ENCODE measurements around the gene LARP6. TPM values are rescaled to one million over a fixed set of nuclear protein-coding genes. Genes with fewer than 3 reads are reported as not detected.

Gene LARP6
- total RNA-seq, 2 experiments from 2014 or later = not detected

DNA sequence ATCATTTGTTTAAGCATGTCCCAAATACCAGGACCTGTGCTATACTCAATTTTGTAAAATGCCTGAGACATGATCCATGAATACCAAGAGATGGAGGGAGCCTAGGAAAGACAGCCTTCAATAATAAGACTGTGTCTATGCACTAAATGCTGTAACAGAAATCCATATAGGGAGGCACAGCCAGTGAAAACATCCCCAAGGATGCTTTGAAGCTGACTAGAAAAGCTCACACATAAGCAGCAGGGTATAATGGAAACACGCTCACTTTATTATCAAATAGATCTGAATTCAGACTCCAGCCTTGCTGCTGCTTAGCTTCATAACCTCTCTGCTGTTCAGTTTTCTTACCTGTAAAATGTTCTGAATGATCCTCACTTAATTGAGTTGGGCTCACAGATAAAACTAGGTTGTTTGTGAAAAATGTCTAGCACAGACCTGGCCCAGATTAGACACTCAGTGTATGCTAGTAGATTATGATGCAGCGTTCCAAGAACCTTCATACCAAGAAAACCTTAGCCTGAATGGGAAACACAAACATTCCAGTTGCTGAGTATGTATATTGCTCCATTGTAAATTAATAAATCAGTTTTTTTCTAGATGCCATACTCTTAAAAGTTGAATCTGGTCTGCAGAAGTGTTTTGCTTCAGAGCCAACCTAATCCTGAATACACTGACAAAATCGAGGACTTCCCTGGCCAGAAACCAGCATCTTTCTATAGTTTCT lies 3.8 kb upstream of the LARP6 start:
- Histone ChIP-seq H3K4me2 (ENCODE audit: low read length) (no peak overlapping the region), H3K9me3 (ENCODE audit: low read length) (no peaks in the 10 kb centered on the region), H3K79me2 (ENCODE audit: insufficient read depth, low read depth, low read length) (no peaks in the 10 kb centered on the region), H3K36me3 (ENCODE audit: insufficient read depth, low read length) (no peaks in the 10 kb centered on the region), H2AFZ (ENCODE audit: low read length) (no peak overlapping the region), H3K4me1 (ENCODE audit: insufficient read depth, low read length, poor library complexity, severe bottlenecking) (no peaks in the 10 kb centered on the region), H3K4me3 (ENCODE audit: low read depth, low read length, poor library complexity, severe bottlenecking) (no peak overlapping the region), H3K27ac (ENCODE audit: low read depth, low read length, poor library complexity, severe bottlenecking) (no peak overlapping the region), H4K20me1 (ENCODE audit: insufficient read depth, low read length) (no peaks in the 10 kb centered on the region), H3K9me2 (ENCODE audit: insufficient read depth, low read length) (no peaks in the 10 kb centered on the region)
- TF ChIP-seq CTCF (conservative IDR thresholded peaks at IDR 0.05; ENCODE audit: low read length) (no peak), EZH2phosphoT487 (IDR thresholded peaks at IDR 0.05; ENCODE audit: borderline replicate concordance, low read depth, low read length) (no peak)
- ChIA-PET POLR2A (no interaction called here), CTCF (ENCODE audit: unreplicated experiment) (no interaction called here)
- intact Hi-C loops (cut with micrococcal nuclease; ENCODE audit: unreplicated experiment) = no loop called here
- no peak for DNase-seq (ENCODE audit: low spot score)
- BruUV-seq (replicated peaks) = no TSS peak

DNA sequence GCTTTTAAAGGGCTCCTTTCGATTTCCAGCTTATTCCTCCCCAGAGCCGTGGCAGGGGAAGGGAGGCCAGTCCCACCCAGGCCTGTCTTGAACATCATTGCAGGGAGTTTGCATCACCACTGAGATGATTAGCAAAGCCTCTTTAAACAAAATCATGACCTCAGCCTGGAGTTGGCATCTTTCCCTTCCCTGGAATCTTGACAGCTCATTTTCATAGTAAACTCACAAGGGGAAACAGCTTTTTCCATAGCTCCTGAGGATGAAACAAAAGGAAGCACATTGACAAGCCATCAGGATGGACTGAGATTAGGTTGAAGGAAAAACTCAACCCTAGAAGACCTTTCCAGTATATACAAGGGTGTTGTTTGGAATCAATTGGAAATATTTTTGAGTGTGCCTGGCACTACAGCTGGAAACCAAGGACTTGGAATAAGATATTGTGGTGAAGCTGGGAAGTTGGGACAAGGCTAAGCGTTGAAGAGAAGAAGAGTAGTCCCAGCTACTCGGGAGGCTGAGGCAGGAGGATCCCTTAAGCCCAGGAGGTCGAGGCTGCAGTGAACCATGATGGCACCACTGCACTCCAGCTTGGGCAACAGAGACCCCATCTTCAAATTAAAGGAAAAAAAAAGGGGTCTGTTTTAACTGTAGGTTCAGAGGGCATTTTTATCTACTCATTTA lies 3.1 kb upstream of the LARP6 start:
- H2AFZ ChIP-seq (ENCODE audit: low read length) = no peak overlapping the region
- H3K4me1 ChIP-seq (ENCODE audit: insufficient read depth, low read length, poor library complexity, severe bottlenecking) = no peaks in the 10 kb centered on the region
- H3K9me2 ChIP-seq (ENCODE audit: insufficient read depth, low read length) = no peaks in the 10 kb centered on the region
- no peak overlapping the region for H3K27ac ChIP-seq (ENCODE audit: low read depth, low read length, poor library complexity, severe bottlenecking)
- no peaks in the 10 kb centered on the region for H3K79me2 ChIP-seq (ENCODE audit: insufficient read depth, low read depth, low read length)
- no peaks in the 10 kb centered on the region for H3K9me3 ChIP-seq (ENCODE audit: low read length)
- ChIA-PET POLR2A (no interaction called here), CTCF (ENCODE audit: unreplicated experiment) (no interaction called here)
- no peak overlapping the region for H3K4me2 ChIP-seq (ENCODE audit: low read length)
- no peak overlapping the region for H3K4me3 ChIP-seq (ENCODE audit: low read depth, low read length, poor library complexity, severe bottlenecking)
- no peaks in the 10 kb centered on the region for H3K36me3 ChIP-seq (ENCODE audit: insufficient read depth, low read length)
- H4K20me1 ChIP-seq (ENCODE audit: insufficient read depth, low read length) = no peaks in the 10 kb centered on the region
- DNase-seq (ENCODE audit: low spot score) = no peak
- TF ChIP-seq EZH2phosphoT487 (IDR thresholded peaks at IDR 0.05; ENCODE audit: borderline replicate concordance, low read depth, low read length) (no peak), CTCF (conservative IDR thresholded peaks at IDR 0.05; ENCODE audit: low read length) (no peak)
- intact Hi-C loops (cut with micrococcal nuclease; ENCODE audit: unreplicated experiment) = no loop called here
- BruUV-seq (replicated peaks) = no TSS peak
